ENCODE data around the gene SEC22C. TPM values are rescaled to one million over a fixed set of nuclear protein-coding genes. Genes with fewer than 3 reads are reported as not detected.

SEC22C gene
- total and polyA plus RNA-seq, 12 donors: 21.1 to 32.9 (median 26.1) TPM

DNA sequence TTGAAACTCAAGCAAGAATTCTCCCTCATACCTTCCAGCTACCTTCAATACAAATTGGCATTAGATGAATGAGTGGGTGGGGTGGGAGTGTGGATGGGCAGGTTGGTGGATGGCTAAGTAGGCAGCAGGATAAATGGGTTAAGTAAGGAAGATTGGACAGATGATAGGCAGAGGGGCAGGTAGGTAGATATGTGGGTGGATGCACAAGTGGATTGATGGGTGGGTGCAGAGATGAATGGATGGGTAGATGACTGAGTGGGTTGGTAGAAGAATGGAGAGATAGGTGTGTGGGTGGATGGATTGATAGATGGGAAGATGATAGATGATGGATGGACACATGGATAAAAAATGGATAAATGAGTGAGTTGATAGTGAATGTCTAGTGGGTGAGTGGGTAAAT lies 51.7 kb downstream of the SEC22C start:
- H3K27ac ChIP-seq: no peak overlapping the region
- no peak overlapping the region for H3K4me3 ChIP-seq
- DNase-seq (no peak), ATAC-seq (no peak)
- no peaks in the 10 kb centered on the region for H3K27me3 ChIP-seq
- H3K4me1 ChIP-seq: peaks cover 0 to 36% (median 0%) of the 10 kb centered on the region in 9 donors
- H3K36me3 ChIP-seq: no peaks in the 10 kb centered on the region
- no peak for TF ChIP-seq CTCF (IDR thresholded peaks at IDR 0.05)
- intact Hi-C loops (cut with DNase I): loop anchor here in 1 of 10 donors (10.0 kb wide), 1 partner anchor 275 kb away; no protein-coding TSS in a partner anchor
- no peaks in the 10 kb centered on the region for H3K9me3 ChIP-seq

GRCh38 chr3:42529468-42529867 lies 52.3 kb downstream of the SEC22C start:
- 71 to 86% methylated on average over 2 of the region's 2 CpGs for WGBS, 2 donors
- peak overlapping the region in 1 of 10 donors; percentile 47 for H3K27ac ChIP-seq
- no peaks in the 10 kb centered on the region for H3K9me3 ChIP-seq
- H3K4me1 ChIP-seq: peaks cover 0 to 42% (median 0%) of the 10 kb centered on the region in 9 donors
- no peak for TF ChIP-seq CTCF (IDR thresholded peaks at IDR 0.05)
- intact Hi-C loops (cut with DNase I): no loop called here
- H3K27me3 ChIP-seq: no peaks in the 10 kb centered on the region
- no peak overlapping the region for H3K4me3 ChIP-seq
- no peaks in the 10 kb centered on the region for H3K36me3 ChIP-seq
- ATAC-seq (peak in 4 of 8 donors; percentile 25 to 58 (median 42)), DNase-seq (no peak)

- Histone ChIP-seq H3K4me3 (no peak overlapping the region), H3K9me3 (no peaks in the 10 kb centered on the region), H3K4me1 (peaks cover 0 to 43% (median 0%) of the 10 kb centered on the region in 9 donors), H3K36me3 (no peaks in the 10 kb centered on the region), H3K27me3 (no peaks in the 10 kb centered on the region), H3K27ac (no peak overlapping the region)
- TF ChIP-seq CTCF (IDR thresholded peaks at IDR 0.05): no peak
- ATAC-seq (no peak), DNase-seq (no peak)
- intact Hi-C loops (cut with DNase I): no loop called here
- 93 to 95% methylated on average over 11 of the region's 11 CpGs for WGBS, 2 donors
Observed at GRCh38 chr3:42527368-42527917, 54.3 kb downstream of the SEC22C start.

DNA sequence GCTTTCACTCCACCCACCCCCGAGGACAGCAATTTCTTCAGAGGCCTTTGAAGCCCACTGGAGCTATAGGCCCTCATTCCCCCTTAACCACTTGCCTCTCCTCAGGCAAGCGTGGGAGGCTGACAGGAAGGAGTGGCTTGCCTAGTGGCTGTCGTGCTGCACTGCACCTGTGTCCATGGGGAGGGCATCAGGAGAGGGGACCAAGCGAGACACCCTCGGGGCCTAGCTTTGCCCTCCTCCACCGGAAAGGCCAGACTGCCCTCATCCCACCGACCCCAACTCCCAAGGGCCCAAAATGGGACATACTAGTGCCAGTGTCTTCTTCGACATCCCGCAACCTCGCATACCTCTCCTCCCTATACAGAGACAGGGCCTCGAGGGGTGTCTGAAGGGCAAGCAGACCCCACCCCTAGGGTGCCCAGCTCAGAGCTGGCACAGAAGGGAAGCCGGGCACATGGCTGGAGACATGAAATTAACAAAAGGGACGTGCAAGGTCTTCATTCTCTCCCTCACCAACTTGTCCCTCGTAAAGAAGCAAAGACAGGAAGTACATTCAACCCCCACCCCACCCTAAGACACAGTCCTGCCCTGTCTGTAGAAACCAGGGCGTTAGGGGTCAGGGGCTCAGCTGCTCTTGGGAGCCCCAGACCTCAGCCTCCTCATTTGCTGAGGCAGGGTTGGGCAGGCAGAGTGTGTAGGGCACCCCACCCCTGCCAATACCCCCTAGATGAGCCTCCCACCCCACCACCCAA lies 55.0 kb downstream of the SEC22C start:
- ATAC-seq (no peak), DNase-seq (no peak)
- Histone ChIP-seq H3K27me3 (no peaks in the 10 kb centered on the region), H3K27ac (no peak overlapping the region), H3K4me1 (peaks cover 0 to 43% (median 0%) of the 10 kb centered on the region in 9 donors), H3K36me3 (no peaks in the 10 kb centered on the region), H3K4me3 (no peak overlapping the region), H3K9me3 (no peaks in the 10 kb centered on the region)
- intact Hi-C loops (cut with DNase I): no loop called here
- WGBS, 2 donors: 76 to 77% methylated on average over 15 of the region's 15 CpGs
- no peak for TF ChIP-seq CTCF (IDR thresholded peaks at IDR 0.05)

Measured in heart right ventricle (tissue), 16 donors.